H1 (cell line): Measurements from ENCODE around the gene DNAJC17. TPM values are rescaled to one million over a fixed set of nuclear protein-coding genes. Genes with fewer than 3 reads are reported as not detected.

Experiments used
- KDM5A ChIP-seq: fragments of 200-600 bp; IDR thresholded peaks from 2 replicates; pipeline ENCODE4 v1.7.1; 2012; ENCODE audit warnings: mild to moderate bottlenecking, low read length, inconsistent platforms, mixed read lengths
- polyA plus RNA-seq, 7 experiments: library from polyadenylated mRNA; depleted of rRNA in 3 of 7; stranded (reverse) in 5 of 7; unstranded in 2 of 7; fragments of >200 nt in 5 of 7; fragments of 200-250 nt in 2 of 7; gene quantifications; 1 replicate in 5 of 7; 2 replicates in 1 of 7; 4 replicates in 1 of 7; pipeline versions ENCODE4 v1.2.1 to v1.2.3, GENCODE V29; 2011 to 2013; ENCODE audit warnings: missing spikeins in 2 of 7, mixed read lengths in 2 of 7
- total RNA-seq: library from RNA; stranded (reverse); fragmentation: NEBNext Ultra II Directional; extraction: Animal tissue kit (Norgen Biotek cat#: 25700); gene quantifications from 2 replicates; pipeline ENCODE4 v1.2.1, GENCODE V29; 2021

Gene DNAJC17
- total and polyA plus RNA-seq, 2 of the 8 experiments (the other 6 are each of a cell fraction or from before 2014, with no cell fraction given), result 39.5 to 45.4 TPM

- no peak for TF ChIP-seq KDM5A
- TF ChIP-seq, all 59 proteins: peak for 0
Measured at GRCh38 chr15:40856746-40857145, 49.5 kb upstream of the DNAJC17 start (continued).
